ENCODE results near the gene SH3PXD2A.

DNA sequence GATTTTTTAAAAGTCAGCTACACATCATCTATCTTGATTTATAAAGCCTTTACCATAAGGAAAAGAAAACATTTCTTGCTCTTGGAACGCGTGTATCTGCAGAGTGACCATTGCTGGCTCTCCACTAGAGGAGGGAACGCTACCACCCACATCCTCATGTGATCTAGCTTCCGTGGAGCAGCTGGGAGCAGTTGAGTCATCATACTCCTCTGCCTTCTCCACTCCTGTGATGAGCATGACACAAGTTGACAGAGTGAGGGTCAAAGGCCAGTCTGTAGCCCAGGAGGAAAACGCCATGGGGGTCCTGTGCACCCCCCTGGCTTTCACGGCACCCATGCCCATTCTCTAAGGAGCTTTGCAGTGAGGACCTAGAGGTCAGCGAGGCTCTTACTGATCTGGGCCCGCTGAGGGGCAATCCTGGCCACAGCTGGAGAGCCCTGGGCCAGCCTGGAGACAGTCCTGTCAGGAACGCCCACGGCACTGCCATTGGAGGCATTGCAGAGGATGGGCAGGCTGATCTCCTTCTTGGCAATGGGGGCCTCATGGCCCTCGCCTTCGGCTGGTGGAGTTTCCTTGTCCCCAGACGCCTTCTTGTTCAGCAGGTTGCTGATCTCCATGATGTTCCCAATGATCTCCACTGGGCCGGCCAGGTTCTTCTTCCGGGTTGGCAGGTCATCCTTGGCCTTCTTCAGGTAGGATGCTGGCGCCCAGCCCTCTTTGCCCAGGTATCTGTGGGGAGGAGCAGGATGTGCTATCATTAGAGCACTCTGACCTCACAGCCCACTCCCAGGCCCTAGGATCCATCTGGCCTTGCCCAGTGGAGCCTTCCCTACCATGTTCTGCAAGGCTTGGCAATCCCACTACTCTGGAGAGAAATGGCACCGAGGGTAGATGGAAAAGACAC lies 242.7 kb downstream of the SH3PXD2A start:
- TF ChIP-seq, protein P1, sequence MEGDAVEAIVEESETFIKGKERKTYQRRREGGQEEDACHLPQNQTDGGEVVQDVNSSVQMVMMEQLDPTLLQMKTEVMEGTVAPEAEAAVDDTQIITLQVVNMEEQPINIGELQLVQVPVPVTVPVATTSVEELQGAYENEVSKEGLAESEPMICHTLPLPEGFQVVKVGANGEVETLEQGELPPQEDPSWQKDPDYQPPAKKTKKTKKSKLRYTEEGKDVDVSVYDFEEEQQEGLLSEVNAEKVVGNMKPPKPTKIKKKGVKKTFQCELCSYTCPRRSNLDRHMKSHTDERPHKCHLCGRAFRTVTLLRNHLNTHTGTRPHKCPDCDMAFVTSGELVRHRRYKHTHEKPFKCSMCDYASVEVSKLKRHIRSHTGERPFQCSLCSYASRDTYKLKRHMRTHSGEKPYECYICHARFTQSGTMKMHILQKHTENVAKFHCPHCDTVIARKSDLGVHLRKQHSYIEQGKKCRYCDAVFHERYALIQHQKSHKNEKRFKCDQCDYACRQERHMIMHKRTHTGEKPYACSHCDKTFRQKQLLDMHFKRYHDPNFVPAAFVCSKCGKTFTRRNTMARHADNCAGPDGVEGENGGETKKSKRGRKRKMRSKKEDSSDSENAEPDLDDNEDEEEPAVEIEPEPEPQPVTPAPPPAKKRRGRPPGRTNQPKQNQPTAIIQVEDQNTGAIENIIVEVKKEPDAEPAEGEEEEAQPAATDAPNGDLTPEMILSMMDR (IDR thresholded peaks at IDR 0.05 in 8 of 11, conservative IDR thresholded peaks at IDR 0.05 in 3 of 11) = no peak
- TF ChIP-seq POLR2A (IDR thresholded peaks at IDR 0.05) (no peak), POLR2AphosphoS5 (IDR thresholded peaks at IDR 0.05) (peak in 2 of 3 donors; percentile 22 to 32)
